Adipocyte (in vitro differentiated cells): ENCODE data around the gene EYA2.
A peak's percentile ranks its signal among the peaks of the same experiment; 100 is the strongest.

Experiments
- DNase-seq: peaks from one replicate; pipeline ENCODE4 v3.0.0-alpha.2; 2015; ENCODE audit warnings: low read depth
- H3K27me3 ChIP-seq: replicated peaks from 2 replicates; pipeline ENCODE4 v1.7.0; 2013; ENCODE audit warnings: mild to moderate bottlenecking, low read length, moderate library complexity; ENCODE audit not compliant: control insufficient read depth, insufficient read depth
- H3K36me3 ChIP-seq: 2 replicates; pipeline ENCODE4 v1.7.0; 2013; ENCODE audit warnings: low read length, mild to moderate bottlenecking, moderate library complexity; ENCODE audit not compliant: control insufficient read depth, insufficient read depth, severe bottlenecking
- H3K4me1 ChIP-seq: 2 replicates; pipeline ENCODE4 v1.7.0; 2013; ENCODE audit warnings: mild to moderate bottlenecking, low read length, moderate library complexity; ENCODE audit not compliant: control insufficient read depth, insufficient read depth
- H3K4me3 ChIP-seq: 2 replicates; pipeline ENCODE4 v1.7.0; 2013; ENCODE audit warnings: mild to moderate bottlenecking, low read length, moderate library complexity
- H3K9ac ChIP-seq: 2 replicates; pipeline ENCODE4 v1.7.0; 2013; ENCODE audit warnings: mild to moderate bottlenecking, low read length, moderate library complexity
- H3K9me3 ChIP-seq: 2 replicates; pipeline ENCODE4 v1.7.0; 2013; ENCODE audit warnings: mild to moderate bottlenecking, low read length, moderate library complexity; ENCODE audit not compliant: control insufficient read depth

EYA2 gene, protein sequence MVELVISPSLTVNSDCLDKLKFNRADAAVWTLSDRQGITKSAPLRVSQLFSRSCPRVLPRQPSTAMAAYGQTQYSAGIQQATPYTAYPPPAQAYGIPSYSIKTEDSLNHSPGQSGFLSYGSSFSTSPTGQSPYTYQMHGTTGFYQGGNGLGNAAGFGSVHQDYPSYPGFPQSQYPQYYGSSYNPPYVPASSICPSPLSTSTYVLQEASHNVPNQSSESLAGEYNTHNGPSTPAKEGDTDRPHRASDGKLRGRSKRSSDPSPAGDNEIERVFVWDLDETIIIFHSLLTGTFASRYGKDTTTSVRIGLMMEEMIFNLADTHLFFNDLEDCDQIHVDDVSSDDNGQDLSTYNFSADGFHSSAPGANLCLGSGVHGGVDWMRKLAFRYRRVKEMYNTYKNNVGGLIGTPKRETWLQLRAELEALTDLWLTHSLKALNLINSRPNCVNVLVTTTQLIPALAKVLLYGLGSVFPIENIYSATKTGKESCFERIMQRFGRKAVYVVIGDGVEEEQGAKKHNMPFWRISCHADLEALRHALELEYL

DNA sequence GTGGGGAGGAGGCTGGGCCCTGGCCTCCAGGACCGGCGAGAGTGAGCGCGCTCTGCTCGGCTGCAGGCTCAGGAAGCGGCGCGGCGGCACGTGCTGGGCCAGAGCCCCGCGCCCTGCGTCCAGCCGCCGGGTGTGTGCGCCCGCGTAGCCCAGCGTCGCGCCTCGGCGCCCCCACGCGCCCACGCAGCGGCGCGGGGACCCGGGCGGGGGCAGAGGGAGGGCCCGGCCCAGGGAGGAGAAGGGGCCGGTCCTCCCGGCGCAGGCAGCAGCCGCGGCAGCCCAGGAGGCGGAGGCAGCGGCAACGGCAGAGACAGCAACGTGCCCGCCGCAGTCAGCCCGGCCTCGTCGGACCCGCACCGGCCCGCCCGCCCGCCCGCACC lies at the start of gene EYA2:
EYA2 (plus strand) TSS at position 265 of the 380 bp plus-strand sequence. CDS start 95,168 bp downstream, outside the sequence.
- Histone ChIP-seq H3K36me3 (no peaks in the 10 kb centered on the region), H3K27me3 (peaks cover 26% of the 10 kb centered on the region), H3K9ac (peak within 1 kb of the TSS; percentile 82), H3K4me1 (no peaks in the 10 kb centered on the region), H3K9me3 (peaks cover 18% of the 10 kb centered on the region), H3K4me3 (peak within 1 kb of the TSS; percentile 83)
- DNase-seq: peak; percentile 74

DNA sequence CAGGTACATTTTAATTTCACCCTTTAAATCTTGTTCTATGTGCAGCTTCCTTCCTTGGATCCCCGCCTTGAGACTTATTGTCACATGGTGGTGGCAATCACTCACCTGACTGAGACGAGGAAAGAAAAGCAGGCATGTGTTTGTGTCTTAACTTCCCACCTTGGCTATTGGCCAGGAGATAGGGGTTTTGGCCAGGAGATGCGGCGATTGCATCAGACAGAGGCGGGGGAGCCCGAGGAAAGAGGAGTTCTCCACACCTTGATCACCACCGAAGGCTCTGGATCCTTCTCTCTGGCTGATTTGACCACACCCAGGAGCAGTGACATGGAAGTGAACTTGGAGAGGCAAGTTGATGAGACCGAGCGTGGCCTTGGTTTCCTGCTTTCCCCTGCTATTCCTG lies 49.7 kb upstream of the EYA2 start:
- H3K9me3 ChIP-seq: peaks cover 4% of the 10 kb centered on the region

DNA sequence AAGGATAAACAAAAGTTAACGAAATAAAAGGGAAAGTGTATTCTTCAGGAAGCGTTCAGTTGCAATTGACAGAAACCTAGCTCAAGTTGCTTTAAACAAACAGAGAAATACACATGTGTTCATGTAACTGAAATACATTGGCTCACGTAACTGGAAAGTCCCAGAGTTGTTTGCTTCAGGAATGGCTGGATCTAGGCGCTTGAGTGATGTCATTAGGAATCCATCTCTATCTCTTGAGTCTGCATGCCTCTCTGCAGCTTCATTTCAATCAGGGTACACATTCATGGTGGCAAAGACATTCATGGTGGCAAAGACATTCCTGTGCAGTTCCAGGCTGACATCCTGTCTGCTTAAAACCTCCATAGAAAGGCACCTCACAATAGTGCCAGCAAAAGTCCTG lies 45.4 kb upstream of the EYA2 start:
- no peak overlapping the region for H3K4me3 ChIP-seq
- DNase-seq: no peak
- H3K36me3 ChIP-seq: no peaks in the 10 kb centered on the region
- no peaks in the 10 kb centered on the region for H3K4me1 ChIP-seq
- H3K9me3 ChIP-seq: peaks cover 4% of the 10 kb centered on the region
- peaks cover 30% of the 10 kb centered on the region for H3K27me3 ChIP-seq
- H3K9ac ChIP-seq: no peak overlapping the region

More for the DNA sequence above, 49.7 kb upstream of the EYA2 start:
- Histone ChIP-seq H3K4me1 (no peaks in the 10 kb centered on the region), H3K4me3 (no peak overlapping the region), H3K9ac (no peak overlapping the region), H3K36me3 (no peaks in the 10 kb centered on the region), H3K27me3 (peaks cover 23% of the 10 kb centered on the region)
- DNase-seq: no peak

DNA sequence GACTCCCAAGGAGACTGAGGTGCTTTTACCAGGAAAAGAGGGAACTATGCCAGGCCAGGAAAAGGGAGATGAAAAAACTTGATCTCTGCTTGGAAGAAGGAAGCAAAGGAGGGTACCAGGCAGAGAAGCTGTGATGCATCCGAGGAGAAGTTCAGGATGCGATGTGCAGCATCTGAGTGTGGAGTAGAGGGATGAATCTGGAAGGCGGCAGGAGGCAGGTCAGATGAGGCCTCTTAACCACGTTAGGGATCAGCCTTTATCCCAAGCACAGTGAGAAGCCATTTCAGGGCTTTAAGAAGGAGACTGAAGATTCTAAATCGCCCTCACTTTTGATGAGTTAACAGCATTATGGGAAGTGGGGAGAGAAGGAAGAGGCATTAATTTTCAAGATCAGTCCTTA lies 44.9 kb upstream of the EYA2 start:
- H3K36me3 ChIP-seq: no peaks in the 10 kb centered on the region
- no peak overlapping the region for H3K9ac ChIP-seq
- H3K4me3 ChIP-seq: no peak overlapping the region
- no peak for DNase-seq
- peaks cover 30% of the 10 kb centered on the region for H3K27me3 ChIP-seq
- peaks cover 4% of the 10 kb centered on the region for H3K9me3 ChIP-seq
- H3K4me1 ChIP-seq: no peaks in the 10 kb centered on the region

DNA sequence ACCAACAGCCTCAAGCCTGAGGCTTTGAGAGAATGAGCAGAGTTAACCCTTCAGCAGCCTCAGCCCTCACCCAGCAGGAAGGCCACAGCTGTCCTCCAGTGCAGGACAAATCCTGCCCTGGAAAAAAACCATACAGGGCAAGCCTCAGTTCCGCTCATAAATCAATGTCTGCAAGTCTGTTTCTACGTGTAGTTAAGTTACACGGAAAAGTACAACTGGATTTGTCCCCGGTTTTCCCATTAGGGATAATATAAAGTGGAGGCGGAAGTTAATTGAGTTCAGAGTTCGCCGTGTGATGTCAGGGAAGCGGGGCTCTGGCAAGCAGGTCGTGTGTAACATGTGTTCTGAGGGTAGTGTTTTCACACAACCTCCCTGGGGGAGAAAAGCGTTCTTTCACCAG lies 44.2 kb upstream of the EYA2 start:
- Histone ChIP-seq H3K36me3 (no peaks in the 10 kb centered on the region), H3K4me3 (no peak overlapping the region), H3K4me1 (no peaks in the 10 kb centered on the region), H3K9ac (no peak overlapping the region), H3K9me3 (peaks cover 4% of the 10 kb centered on the region), H3K27me3 (peaks cover 30% of the 10 kb centered on the region)
- DNase-seq: no peak

DNA sequence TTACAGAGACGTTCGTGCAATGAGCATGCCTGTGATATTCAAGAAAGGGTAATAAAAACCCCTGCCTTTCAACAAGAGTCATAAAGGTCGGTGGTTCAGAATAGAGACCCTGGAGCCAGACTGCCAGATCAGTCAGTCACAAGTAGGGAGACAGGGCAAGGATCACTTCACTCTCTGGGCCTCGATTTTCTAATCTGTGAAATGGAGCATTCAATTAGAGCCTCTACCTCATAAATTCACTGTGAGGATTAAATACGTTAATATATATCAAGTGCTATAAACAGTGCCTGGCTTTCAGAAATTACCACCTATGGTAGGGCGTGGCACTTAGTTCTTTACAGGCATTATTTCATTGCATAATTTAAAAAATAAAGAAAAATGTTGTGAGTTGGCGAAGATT lies 43.7 kb upstream of the EYA2 start:
- no peak for DNase-seq
- peaks cover 4% of the 10 kb centered on the region for H3K9me3 ChIP-seq
- H3K4me1 ChIP-seq: no peaks in the 10 kb centered on the region
- H3K27me3 ChIP-seq: peaks cover 30% of the 10 kb centered on the region
- no peak overlapping the region for H3K9ac ChIP-seq
- H3K4me3 ChIP-seq: no peak overlapping the region
- H3K36me3 ChIP-seq: no peaks in the 10 kb centered on the region

DNA sequence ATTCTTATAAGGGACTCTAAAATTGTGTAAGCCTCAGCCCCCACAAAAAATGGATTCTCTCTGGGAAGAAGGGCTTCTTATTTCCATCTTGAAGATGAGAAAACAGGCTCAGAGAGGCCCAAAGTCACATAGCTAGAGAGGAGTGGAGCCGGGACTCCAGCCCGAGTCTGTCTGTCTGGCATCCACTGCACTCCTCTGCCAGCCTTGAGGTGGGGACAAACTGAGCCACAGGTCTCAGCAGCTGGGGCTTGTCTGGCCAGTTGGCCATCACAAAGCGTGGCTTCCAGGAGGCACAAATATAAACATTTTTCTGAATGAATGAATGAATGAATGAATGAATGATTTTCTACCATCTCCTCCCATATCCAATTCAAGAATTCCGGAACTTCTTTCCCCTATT lies 42.9 kb upstream of the EYA2 start:
- peaks cover 4% of the 10 kb centered on the region for H3K9me3 ChIP-seq
- no peaks in the 10 kb centered on the region for H3K36me3 ChIP-seq
- DNase-seq: no peak
- peaks cover 26% of the 10 kb centered on the region for H3K27me3 ChIP-seq
- no peak overlapping the region for H3K9ac ChIP-seq
- H3K4me3 ChIP-seq: no peak overlapping the region
- no peaks in the 10 kb centered on the region for H3K4me1 ChIP-seq

DNA sequence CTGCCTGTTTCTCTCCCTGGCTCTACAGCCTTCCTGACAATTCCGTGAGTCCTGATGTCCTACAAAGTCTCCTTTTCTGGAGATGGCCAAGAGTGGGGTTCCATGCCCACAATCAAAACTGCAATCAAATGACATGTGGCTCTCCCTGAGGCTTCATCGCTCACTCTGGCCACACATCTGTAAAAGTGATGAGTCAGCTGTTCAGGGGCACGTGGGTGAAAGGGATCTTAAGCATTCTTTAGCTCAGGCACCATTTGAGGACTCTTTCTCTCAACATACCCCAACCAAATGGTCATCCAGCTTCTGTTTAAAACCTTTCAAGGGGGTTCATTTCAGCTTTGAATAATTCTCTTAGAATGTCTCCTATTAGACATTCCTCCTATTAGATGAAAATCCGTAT lies 42.3 kb upstream of the EYA2 start:
- no peak for DNase-seq
- no peak overlapping the region for H3K9ac ChIP-seq
- H3K4me3 ChIP-seq: no peak overlapping the region
- H3K9me3 ChIP-seq: peaks cover 4% of the 10 kb centered on the region
- H3K4me1 ChIP-seq: no peaks in the 10 kb centered on the region
- no peaks in the 10 kb centered on the region for H3K36me3 ChIP-seq
- peaks cover 26% of the 10 kb centered on the region for H3K27me3 ChIP-seq

DNA sequence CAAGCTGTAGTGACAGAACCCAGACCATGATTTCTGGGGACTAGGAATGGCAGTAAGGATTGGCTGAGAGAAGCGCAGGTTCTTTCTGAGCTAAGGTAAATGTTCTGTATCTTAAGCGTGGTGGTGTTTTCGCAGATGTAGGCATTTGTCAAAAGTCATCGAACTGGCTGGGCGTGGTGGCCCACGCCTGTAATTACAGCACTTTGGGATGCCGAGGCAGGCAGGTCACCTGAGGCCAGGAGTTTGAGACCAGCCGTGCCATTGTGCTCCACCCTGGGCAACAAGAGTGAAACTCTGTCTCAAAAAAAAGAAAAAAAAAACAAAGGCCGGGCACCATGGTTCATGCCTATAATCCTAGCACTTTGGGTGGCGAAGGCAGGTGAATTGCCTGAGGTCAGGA lies 40.7 kb upstream of the EYA2 start:
- H3K36me3 ChIP-seq: no peaks in the 10 kb centered on the region
- H3K9ac ChIP-seq: no peak overlapping the region
- no peak overlapping the region for H3K4me3 ChIP-seq
- DNase-seq: no peak
- peaks cover 21% of the 10 kb centered on the region for H3K27me3 ChIP-seq
- H3K4me1 ChIP-seq: no peaks in the 10 kb centered on the region
- no peaks in the 10 kb centered on the region for H3K9me3 ChIP-seq

DNA sequence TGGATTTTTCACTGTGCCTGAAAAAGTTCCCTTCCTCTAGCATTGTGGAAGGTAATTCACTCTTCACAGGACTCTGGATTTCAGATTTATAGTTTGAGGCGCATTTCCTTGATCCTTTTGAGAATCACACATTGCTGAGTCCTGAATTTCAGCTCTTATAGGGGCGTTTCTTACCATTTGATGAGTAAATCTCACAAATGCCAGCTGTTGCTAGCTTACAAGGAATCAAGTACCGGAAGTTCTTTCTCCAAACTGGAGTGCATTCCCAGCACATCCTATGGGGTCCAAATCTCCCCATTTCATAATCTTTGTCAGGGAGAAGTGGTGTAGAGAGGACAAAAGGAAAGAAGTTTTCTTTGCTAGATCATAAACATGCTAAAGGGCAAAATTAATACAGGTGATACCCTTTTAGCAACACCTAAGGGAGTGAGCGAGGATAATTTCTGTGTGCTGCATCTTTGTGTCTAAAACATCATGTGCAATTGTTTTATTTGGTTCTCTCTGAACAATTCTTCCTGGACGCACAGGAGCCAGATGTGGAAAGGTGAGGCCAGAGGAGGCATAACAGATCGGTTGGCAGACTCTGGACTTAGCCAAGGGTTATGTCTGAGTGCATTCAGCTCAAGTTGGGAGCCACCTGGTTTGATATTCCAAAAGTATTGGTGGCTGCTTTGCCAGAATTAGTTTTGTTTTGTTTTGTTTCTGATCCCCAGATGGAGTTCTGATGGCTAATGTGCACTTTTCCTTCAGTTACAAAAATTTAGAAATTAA lies 37.4 kb upstream of the EYA2 start:
- H3K36me3 ChIP-seq: no peaks in the 10 kb centered on the region
- no peak for DNase-seq
- H3K27me3 ChIP-seq: peaks cover 3% of the 10 kb centered on the region
- H3K4me3 ChIP-seq: no peak overlapping the region
- H3K4me1 ChIP-seq: no peaks in the 10 kb centered on the region
- no peak overlapping the region for H3K9ac ChIP-seq
- peaks cover 7% of the 10 kb centered on the region for H3K9me3 ChIP-seq

DNA sequence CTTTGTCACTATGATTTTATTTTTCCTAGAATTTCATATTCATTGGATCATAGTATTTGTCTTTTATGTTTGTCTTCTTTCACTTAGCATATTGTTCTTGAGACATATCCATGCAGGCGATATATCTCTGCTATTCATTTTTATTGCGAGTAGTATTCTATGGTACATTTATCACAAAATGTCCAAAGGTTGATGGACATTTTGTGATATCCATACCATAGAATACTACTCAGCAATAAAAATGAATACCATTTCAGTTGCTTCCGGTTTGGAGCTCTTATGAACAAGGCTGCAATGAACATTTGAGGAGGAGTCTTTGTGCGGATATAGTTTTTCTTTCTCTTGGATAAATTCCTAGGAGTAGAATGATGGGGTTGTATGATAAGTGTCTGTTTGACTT lies 28.8 kb upstream of the EYA2 start:
- Histone ChIP-seq H3K9ac (no peak overlapping the region), H3K9me3 (peaks cover 42% of the 10 kb centered on the region), H3K4me1 (no peaks in the 10 kb centered on the region), H3K27me3 (peaks cover 11% of the 10 kb centered on the region), H3K36me3 (no peaks in the 10 kb centered on the region), H3K4me3 (no peak overlapping the region)
- no peak for DNase-seq
